Sigmoid colon (tissue), 4 donors: ENCODE data around the gene CD302.
"Not testable (repeated sequence)": the region's sequence is repeated elsewhere in the genome, so short reads cannot be mapped to it uniquely, and the experiment has no call there.

ENCODE experiments used
- CTCF ChIP-seq, 4 experiments: fragments of 450-650 bp in 3 of 4; fragments of 200-600 bp in 1 of 4; IDR thresholded peaks; one replicate each; pipeline ENCODE4 v1.5.1; 2016 to 2019; ENCODE audit warnings: antibody characterized with exemption in 4 of 4, mild to moderate bottlenecking in 3 of 4, moderate library complexity in 2 of 4
- EP300 ChIP-seq, 4 donors: sonication (generic); formaldehyde crosslinking; IDR thresholded peaks; one replicate each; pipeline ENCODE4 v1.6.1; 2017; ENCODE audit warnings: antibody characterized with exemption in 4 of 4
- POLR2A ChIP-seq, 2 donors: fragments of 450-650 bp; IDR thresholded peaks; one replicate each; pipeline ENCODE4 v1.6.1; 2016; ENCODE audit warnings: antibody characterized with exemption in 2 of 2, mild to moderate bottlenecking in 2 of 2, moderate library complexity in 2 of 2
- POLR2AphosphoS5 ChIP-seq, 4 donors: sonication (generic); formaldehyde crosslinking; IDR thresholded peaks; one replicate each; pipeline ENCODE4 v1.6.1; 2017; ENCODE audit warnings: antibody characterized with exemption in 4 of 4

- not testable (repeated sequence) for TF ChIP-seq POLR2A, CTCF, POLR2AphosphoS5, EP300 (IDR thresholded peaks at IDR 0.05)
Measured at GRCh38 chr2:159821775-159822477, 23.9 kb upstream of the CD302 start.
